ENCODE results near the gene PDGFA.

The PDGFA gene

DNA sequence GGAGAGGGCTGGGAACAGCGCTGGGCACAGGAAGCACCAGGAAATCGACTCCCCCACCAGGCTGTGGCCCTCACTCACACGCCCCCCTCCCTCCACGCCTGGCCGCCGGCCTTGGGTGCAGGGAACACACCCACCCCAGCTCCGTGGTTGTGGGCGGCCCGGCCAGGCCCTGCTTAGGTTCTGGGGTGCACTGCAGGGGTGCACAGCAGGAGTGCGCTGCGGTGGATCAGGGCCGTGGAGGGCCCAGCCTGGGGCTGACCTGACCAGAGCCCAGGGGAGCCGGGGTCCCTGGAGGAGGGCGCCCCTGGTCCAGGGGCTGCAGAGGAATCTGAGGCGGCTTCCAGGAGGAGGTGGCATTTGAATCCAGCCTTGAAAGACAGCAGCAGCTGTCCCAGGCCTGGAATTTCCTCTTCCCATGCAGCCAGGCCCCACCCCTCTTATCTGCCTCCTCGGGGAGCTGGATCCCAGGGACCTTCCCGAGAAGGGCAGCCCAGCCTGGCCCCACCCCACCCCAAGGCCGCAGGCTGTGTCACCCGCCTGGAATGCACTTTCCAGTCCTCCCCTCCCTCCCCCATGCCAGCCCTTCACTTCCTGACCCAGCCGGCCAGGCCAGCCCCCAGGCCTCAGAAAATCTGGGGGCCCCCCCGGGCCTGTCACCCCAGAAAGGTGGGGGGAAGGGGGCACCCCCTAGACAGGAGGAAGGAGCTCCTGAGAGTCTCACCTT, 18.4 kb upstream of the PDGFA start:
- in situ Hi-C loops (cut with MboI; ENCODE audit: low sequenced_read_pairs): no loop called here

DNA sequence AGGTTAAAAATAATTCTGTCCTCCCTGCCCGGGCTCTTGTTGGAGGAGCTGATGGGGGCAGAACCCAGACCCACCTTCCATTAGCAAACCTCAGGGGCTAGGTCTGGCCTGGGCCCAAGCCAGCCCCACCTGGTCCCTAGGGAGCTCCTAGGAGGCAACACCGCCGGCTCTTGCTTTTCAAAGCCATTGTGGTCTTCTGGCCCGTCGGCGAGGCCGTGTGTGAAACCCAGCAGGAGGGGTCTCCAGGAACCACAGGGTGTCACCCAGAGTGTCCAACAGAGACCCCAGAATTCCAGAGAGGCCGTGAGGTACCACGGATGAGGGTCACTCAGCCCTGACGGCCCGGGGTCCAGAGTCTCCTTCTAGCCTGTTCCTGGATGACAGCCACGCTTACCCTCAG, 16.6 kb upstream of the PDGFA start:
- in situ Hi-C loops (cut with MboI; ENCODE audit: low sequenced_read_pairs): no loop called here

DNA sequence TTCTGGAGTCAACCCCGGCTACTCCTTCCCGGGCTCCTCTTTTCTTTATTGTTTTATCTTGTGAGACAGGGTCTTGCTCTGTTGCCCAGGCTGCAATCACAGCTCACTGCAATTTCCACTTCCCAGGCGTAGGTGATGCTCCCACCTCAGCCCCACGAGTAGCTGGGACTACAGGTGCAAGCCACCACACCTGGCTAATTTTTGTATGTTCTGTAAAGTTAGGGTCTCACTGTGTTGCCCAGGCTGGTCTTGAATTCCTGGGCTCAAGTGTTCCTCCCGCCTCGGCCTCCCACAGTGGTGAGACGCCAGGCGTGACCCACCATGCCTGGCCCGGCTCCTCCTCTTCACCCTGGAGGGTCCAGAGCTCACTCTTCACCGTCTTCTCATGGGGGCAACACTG, 15.3 kb upstream of the PDGFA start:
- in situ Hi-C loops (cut with MboI; ENCODE audit: low sequenced_read_pairs): no loop called here

DNA sequence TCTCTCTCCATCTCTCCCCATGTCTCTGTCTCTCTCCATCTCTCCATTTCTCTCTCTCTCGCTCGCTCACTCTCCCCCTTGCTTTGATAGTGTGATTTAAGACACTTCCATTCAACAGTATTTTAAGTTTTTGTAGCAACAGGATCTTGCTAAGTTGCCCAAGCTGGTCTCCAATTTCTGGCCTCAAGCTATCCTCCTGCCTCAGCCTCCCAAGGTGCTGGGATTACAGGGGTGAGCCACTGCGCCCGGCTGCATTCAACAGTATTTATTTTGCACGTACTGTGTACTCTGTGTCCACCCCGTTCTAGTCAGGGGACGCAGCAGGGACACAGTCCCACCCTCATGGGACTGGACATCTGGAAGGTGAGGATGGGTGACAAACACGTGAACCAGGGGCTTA, 14.4 kb upstream of the PDGFA start:
- in situ Hi-C loops (cut with MboI; ENCODE audit: low sequenced_read_pairs): no loop called here

DNA sequence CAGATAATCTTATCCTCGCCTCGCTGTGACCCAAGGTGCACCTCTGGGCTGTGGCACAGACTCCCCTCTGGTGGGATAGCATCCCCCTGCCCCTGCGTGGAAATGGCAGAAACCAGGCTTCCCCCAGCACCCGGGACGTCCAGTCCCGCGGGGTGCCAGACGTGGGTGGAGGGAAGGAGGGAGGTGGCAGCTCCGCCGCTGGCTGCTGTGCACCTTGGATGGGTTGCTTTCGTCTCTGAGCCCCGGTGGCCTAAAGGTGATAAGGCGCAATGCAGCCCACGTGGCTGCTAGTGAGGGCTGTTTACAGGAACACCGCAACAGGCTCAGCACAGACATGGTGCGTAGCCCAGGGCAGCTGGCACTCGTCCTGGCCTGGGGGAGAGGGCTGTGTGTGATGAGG, 13.6 kb upstream of the PDGFA start:
- in situ Hi-C loops (cut with MboI; ENCODE audit: low sequenced_read_pairs): no loop called here

DNA sequence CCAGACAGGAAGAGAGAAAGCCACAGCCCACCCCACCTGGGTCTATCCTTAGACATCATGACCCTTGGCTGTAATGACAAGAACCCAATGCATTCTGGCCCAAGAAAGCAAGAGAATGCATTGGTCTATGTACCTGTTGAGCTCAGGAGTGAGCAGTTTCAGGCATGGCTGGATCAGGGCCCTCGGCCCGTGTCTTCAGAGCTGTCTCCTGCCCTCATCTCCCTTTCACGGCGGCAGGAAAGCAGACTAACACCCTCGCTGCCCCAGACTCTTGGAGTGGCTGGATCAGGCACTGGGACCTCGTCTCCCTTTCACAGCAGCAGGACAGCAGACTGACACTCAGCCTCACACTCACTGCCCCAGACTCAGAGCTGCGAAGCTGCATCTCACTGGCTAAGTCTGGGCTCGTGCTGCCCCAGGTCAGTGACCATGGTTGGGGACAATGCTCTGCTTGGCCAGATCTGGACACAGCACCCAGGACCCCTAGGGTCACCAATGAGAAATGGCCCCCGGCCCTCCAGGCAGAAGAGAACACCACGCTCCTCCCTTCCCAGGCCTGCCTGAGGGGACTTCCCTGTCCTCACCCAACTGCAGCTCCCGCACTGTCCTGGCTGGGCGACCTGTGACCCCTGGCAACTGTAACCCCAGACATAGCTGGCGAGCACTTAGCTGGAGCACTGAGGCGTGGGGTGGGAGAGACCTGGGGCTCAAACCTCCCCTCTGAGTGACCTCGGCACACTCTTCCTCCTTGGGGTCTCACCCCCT, 12.9 kb upstream of the PDGFA start:
- in situ Hi-C loops (cut with MboI; ENCODE audit: low sequenced_read_pairs): no loop called here

DNA sequence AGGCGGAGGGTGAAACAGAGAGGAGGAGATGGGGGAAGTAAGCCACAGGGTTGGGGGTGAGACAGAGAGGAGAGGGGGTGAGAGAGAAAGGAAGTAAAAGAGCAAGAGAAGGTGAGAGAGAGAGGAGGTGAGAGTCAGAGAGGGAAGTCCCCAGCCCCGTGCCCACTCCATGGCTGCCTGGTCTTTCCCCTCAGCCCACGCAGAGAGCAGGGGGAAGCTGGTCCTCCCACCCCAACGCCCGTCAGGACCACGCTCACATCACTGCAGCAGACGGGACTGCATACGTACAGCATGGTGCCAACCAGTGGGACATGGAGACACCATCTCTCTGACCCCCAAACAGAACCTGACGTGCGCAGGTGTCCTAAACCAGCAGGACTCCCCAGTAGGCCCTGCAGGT, 12.1 kb upstream of the PDGFA start:
- in situ Hi-C loops (cut with MboI; ENCODE audit: low sequenced_read_pairs): no loop called here

DNA sequence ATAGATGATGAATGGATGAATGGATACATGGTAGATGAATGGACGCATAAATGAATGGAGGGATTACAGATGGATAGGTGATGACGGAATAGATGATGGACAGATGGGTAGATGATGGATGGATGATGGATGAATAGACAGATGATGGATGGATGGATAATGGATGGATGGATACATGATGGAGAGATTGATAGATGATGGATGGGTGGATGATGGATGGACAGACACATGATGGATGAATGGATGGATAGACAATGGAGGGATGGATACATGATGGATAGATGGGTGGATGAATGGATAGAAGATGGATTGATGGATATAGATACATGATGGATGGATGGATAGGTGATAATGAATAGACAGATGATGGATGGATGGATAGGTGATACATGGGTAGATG, 8.8 kb upstream of the PDGFA start:
- in situ Hi-C loops (cut with MboI; ENCODE audit: low sequenced_read_pairs): no loop called here

DNA sequence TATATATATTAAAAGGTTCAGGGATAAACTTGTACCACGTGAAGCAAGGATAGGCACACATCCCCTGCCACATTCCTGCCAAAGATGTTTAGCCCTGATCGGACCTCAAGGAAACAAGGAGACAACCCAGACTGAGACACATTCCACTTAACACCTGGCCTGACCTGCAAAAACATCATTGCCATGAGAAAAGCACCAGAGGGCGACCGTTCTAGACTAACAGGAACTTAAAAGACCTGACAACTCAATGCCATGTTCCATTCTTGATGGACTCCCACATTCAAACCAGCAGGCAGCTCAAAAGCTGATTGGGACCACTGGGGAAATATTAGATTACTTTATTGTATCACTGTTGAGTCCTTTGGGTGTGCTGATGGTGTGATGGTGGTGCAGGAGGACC, 8.1 kb upstream of the PDGFA start:
- in situ Hi-C loops (cut with MboI; ENCODE audit: low sequenced_read_pairs): no loop called here

DNA sequence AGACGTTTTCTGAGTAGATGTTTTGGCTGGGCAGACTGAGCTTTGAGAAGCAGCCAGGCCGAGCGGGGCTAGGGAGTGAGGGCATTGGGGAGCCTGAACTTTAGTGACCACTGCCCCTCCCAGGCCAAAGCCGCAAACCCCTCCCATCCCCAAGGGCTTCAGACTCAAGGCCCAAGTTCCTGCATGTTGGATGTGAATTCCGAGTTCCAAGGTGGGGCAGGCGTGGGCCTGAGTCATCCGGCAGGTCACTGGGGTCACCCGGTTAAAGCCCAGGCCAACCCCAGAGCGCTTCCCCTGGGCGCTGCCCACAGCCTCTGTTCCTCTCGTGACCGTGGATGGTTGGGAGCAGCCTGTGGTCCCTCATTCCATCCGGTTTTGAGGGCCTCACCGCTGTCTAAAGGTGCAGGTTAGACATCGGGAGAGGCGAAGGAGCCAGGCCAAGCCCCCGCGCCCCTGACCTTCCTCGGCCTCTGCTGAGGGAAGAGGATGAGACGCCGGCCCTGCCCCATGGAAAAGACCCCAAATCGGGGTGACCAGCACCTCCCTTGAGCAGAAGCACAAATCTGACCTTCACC, 6.9 kb upstream of the PDGFA start:
- in situ Hi-C loops (cut with MboI; ENCODE audit: low sequenced_read_pairs): no loop called here

DNA sequence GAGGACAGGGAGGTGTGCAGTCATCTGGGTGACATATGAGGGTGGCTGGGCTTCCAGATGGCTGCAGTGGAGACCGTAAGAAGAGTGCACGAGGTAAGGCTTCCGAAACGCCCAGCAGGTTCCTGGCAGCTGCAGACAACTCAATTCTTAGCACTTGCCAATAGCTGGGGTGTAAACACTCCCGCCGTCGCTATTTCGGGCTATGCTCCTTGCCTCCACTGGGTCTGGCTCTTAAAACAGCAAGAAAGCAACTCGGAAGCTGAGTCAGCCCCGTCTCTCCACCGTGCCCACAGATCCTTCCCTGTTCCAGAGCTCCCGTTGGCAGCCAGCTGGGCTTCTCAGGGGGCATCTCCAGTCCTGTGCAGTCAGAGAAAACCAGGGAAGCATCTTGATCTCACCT, 6.1 kb upstream of the PDGFA start:
- in situ Hi-C loops (cut with MboI; ENCODE audit: low sequenced_read_pairs): no loop called here

DNA sequence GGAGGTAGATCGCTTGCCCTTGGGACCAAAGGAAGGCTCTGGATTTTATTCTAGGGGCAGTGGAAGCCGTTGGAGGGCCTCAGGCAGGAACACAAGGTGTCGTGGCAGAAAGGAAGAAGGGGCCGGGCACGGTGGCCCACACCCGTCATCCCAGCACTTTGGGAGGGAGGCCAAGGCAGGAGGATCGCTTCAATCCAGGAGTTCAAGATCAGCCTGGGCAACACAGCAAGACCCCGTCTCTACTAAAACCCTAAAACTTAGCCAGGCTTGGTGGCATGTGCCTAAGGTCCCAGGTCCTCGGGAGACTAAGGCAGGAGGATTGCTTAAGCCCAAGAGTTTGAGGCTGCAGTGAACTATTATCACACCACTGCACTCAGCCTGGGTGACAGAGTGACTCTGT, 5.2 kb upstream of the PDGFA start:
- in situ Hi-C loops (cut with MboI; ENCODE audit: low sequenced_read_pairs): no loop called here

DNA sequence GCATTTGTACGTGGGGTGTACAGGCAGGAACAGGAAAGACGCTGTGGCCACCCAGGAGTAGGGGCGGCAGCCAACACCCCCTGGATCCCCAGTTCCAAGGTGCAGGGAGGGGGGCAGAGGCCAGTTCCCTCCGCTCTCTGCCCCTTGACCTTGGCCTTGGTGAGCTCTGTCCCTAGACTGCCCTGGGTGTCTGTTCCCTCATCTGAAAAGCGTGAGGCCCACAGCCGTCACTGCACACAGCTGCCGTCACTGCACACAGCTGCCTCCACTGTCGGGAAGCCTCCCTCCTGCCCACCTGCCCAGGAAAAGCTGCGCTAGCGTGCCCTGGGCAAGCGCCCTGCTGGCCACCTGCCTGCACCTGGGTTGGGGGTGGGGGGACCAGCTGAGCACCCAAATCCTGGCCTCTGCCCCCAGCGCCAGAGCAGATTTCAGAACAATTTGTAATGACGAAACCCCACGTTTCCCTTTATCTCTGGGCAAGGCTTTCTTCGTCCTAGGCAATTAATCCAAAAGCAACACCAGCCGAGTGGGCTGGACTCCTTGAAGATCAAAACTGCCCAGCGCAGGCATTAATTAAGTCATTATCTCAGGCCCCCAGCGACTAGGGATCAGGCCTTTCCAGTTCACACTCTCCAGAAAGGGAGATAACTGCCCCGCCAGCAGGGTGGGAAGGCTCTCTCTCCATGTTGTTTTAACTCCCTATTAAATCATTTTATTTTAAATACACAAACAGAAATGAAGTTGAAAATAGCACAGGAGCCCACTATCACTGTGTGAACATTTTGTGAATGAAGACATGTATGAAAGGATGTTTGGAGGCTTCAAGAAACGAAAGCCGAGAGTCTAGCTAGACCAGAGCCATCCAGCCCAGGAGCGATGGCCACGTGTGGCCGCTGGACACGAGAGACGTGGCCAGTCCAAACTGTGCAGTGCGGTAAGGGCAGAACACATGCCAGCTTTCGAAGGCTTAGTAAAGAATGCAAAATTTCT, 4.0 kb upstream of the PDGFA start:
- in situ Hi-C loops (cut with MboI; ENCODE audit: low sequenced_read_pairs): no loop called here

DNA sequence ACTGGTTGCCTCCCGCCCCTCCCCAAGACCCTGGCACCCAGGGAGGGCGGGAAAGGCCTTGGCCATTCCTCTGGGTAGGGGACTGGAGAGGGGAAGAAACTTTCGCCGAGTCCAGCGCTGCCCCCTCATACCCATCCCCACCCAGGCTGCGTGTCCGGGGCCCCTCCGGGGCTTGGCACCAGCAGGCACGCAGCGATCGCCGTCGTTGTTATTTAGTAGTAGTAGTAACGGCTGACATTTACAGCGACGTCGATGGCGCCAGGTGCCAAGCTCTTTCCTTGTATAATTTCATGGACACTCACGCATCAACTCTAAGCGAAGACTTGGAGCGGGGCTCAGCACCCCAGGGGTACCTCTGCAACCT, 3.3 kb upstream of the PDGFA start:
- in situ Hi-C loops (cut with MboI; ENCODE audit: low sequenced_read_pairs): no loop called here

DNA sequence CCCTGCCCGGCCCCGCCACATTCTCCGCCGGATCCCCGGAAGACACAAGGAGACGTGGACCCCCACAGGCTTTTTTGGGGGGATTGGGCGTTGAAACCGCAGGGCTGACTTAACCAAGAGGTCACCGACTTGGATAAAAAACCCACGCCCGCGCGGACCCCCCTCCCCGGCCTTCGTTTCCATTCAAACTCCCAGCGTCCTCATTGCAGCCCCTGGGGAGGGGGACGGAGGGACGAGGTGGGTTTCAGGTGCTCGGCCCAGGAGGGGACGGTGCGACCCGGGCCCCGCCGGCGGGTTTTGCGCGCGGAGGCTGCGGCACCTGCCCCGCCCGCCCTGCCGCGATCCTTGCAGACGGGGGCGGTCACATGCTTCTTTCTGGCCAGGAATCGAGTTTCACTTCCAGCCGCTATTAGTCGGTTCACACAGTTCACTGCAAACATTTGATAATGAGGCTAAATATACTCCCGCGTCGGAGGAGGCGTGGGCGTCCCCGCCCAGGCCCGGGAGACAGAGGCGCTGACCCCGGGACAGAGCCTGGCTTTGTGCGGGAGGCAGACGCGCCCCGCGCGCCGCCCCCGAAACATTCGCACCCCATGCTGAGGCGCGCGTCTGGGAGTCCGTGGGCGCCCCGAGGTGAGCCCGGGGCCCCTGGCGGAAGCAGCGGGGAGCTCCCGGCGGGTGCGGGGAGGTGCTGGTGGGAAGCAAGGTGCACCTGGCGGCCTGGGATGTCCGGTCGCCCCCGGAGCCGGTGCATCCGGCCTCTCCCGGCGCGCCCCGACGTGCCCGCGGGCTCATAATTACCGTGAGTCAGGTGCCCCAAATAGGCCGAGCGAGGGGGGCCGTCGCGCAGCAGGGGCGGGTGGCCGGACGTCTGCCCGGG, 2.7 kb upstream of the PDGFA start:
- in situ Hi-C loops (cut with MboI; ENCODE audit: low sequenced_read_pairs): no loop called here

DNA sequence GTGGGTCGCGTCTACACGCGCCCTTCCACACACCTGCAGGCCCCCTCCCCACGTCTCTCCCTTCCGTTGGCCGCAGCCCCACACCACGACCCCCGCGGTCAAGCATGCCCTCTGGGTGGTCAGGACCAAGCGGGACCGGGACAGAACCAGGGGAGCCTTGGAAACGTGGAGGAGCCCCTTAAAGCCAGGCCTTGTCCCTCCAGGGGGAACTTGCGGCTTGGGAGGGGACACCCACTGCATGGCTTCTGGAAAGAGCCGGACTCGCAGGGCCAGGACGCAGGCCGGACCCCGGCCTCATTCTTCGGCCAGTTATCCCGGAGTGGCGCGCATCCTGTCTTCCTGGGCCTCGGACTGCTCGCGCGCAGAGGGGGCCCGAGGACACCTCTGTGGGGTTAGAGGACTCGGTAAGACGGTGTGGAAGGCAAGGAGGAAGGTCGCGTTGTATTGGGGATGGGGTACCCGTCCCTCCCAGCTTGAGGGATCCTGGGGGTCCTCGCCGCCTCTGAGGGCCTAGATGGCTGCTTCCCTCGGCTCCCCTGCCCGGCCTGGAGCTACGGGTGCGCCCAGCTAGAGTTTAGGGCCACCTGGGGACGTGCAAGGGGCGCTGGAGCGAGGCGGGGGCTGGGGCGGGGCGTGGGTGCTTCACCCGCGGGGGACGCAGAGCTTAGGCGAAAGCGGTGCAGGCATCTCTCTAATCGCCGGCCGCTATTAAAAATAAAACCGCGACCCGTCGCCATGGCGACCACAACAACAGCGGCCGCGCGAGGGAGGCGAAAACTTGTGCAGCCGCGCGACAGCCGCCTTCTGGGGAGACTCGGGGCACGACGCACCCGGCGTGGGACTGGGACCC, 1.8 kb upstream of the PDGFA start:
- in situ Hi-C loops (cut with MboI; ENCODE audit: low sequenced_read_pairs): no loop called here

DNA sequence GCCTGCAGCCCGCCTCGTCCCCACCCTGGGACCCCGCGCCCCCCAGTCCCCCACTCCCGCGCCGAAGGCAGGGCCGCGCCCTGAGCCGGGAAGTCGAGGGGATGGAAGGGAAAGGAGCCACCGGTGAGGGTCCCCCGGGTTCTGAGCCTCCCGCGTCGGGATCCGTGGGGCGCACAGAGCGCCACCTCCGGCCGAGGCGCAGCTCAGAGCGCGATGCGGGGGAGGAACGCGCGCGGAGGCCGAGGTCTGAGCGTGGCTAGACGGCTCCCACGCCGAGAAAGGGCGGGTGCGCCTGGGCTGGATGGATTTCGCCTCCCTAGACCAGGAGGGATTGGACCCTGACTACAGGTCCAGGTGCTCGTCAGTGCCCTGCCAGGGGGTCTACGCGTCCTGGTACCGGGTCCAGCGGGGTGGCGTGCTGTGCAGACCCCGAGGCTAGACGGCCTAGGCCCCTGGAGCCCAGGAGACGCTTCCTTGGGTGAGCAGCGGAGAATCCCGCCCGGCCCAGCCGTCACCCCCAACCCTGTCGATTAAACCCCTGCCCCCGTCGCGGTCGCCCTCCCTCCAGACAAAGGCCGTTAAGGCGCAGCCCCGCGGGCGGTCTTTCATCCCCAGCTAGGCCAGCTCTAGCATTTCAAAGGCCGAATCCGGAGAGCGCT, 986 bp upstream of the PDGFA start:
- in situ Hi-C loops (cut with MboI; ENCODE audit: low sequenced_read_pairs): no loop called here

DNA sequence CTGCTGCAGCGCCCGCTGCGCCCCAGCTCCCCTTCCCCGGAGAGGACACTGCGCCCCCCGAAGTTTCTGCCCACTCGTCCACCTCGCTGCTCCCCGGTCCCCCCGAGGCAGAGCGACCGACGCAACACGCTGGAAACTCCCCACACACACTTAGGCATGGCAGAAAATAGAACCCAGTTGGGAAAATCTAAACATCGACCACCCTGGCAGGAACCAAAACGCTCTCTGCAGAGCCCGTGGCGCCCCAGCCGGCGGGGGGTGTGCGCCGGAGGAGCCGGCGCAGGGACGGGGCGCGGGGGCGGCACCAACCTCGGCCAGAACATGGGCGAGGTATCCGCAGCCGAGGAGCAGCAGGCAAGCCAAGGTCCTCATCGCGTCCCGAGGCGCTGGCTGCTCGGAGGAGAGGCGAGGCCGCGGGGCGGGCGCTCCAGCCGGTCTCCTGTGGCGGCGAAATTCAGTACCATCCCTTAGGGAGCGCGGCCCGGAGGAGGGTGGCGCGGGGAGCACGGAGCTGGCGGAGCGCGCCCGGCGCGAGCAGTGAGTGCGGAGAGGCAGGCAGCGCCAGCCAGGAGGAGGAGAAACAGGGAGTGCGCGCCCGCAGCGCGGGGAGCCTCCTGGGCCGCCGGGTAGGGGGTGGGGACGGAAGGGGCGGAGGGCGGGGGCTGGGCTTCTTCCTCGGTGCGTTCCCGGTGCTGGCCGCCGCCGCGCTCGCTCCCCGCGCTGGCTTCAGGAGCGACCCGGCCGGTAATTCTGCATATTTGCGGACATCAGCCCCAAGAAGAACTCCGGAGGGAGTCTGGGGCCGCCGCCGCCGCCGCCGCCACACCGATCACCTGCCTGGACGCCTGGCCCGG, 789 bp downstream of the PDGFA start:
- in situ Hi-C loops (cut with MboI; ENCODE audit: low sequenced_read_pairs): no loop called here
